Keratinocyte (primary cell): Measurements from ENCODE around the gene ZC3H7A. TPM values are rescaled to one million over a fixed set of nuclear protein-coding genes. Genes with fewer than 3 reads are reported as not detected.

Source experiments
- DNase-seq: peaks from one replicate; pipeline ENCODE4 v3.0.0-alpha.2; 2011; ENCODE audit warnings: low read depth, missing footprints, low spot score
- FAIRE-seq: peaks from 2 replicates; lab custom pipeline; 2011; peaks lifted over from hg19 to GRCh38; lab: Jason Lieb, UNC
- H2AFZ ChIP-seq: 2 replicates; pipeline ENCODE4 v1.6.0; 2012; ENCODE audit warnings: low read length, control low read depth, inconsistent platforms; ENCODE audit not compliant: control insufficient read depth
- H3K27ac ChIP-seq: 2 replicates; pipeline ENCODE4 v1.5.1; 2011; ENCODE audit warnings: low read length; ENCODE audit not compliant: control insufficient read depth, insufficient read depth
- H3K27me3 ChIP-seq: 3 replicates; pipeline ENCODE4 v1.6.0; 2011; ENCODE audit warnings: low read length; ENCODE audit not compliant: control insufficient read depth, insufficient read depth; ENCODE audit errors: extremely low read depth
- H3K36me3 ChIP-seq, 2 experiments: 2 replicates in 1 of 2; 3 replicates in 1 of 2; pipeline ENCODE4 v1.5.1; 2011; ENCODE audit warnings: low read length in 2 of 2, mild to moderate bottlenecking in 1 of 2; ENCODE audit not compliant: control insufficient read depth in 2 of 2, insufficient read depth in 2 of 2; ENCODE audit errors: extremely low read depth in 1 of 2
- H3K4me1 ChIP-seq: 3 replicates; pipeline ENCODE4 v1.5.1; 2011; ENCODE audit warnings: low read length; ENCODE audit not compliant: control insufficient read depth, insufficient read depth; ENCODE audit errors: extremely low read depth
- H3K4me2 ChIP-seq: 3 replicates; pipeline ENCODE4 v1.6.0; 2011; ENCODE audit warnings: low read depth, low read length; ENCODE audit not compliant: control insufficient read depth, insufficient read depth; ENCODE audit errors: extremely low read depth
- H3K4me3 ChIP-seq, 3 experiments: fragments of 200-600 bp in 1 of 3; sonication (generic) in 1 of 3; 2 replicates in 2 of 3; 3 replicates in 1 of 3; pipeline ENCODE4 v1.5.1; 2011 to 2016; ENCODE audit warnings: low read length in 3 of 3, mild to moderate bottlenecking in 3 of 3, control low read depth in 2 of 3, inconsistent platforms in 1 of 3, low read depth in 1 of 3, mixed read lengths in 1 of 3, mixed run types in 1 of 3, moderate library complexity in 1 of 3; ENCODE audit not compliant: control insufficient read depth in 2 of 3, insufficient read depth in 2 of 3; ENCODE audit errors: extremely low read depth in 1 of 3
- H3K79me2 ChIP-seq: 2 replicates; pipeline ENCODE4 v1.6.0; 2012; ENCODE audit warnings: low read length; ENCODE audit not compliant: control insufficient read depth, insufficient read depth
- H3K9ac ChIP-seq: 3 replicates; pipeline ENCODE4 v1.6.0; 2011; ENCODE audit warnings: low read length; ENCODE audit not compliant: control insufficient read depth, insufficient read depth; ENCODE audit errors: extremely low read depth
- H3K9me1 ChIP-seq: 3 replicates; pipeline ENCODE4 v1.6.0; 2011; ENCODE audit warnings: low read length; ENCODE audit not compliant: control insufficient read depth, insufficient read depth; ENCODE audit errors: extremely low read depth
- H3K9me3 ChIP-seq: 2 replicates; pipeline ENCODE4 v1.5.1; 2012; ENCODE audit warnings: low read depth, low read length; ENCODE audit not compliant: control insufficient read depth
- H4K20me1 ChIP-seq: 3 replicates; pipeline ENCODE4 v1.6.0; 2011; ENCODE audit warnings: low read length; ENCODE audit not compliant: control insufficient read depth, insufficient read depth; ENCODE audit errors: extremely low read depth
- dilution Hi-C: fragments of 300-500 bp; cut with MboI; formaldehyde crosslinking; loops from one replicate; pipeline ENCODE4 v1.7.0; 2020; ENCODE audit warnings: low sequenced_read_pairs; ENCODE audit not compliant: extremely low pct_ligation_motif_present
- polyA plus RNA-seq, 5 experiments: library from polyadenylated mRNA; depleted of rRNA in 3 of 5; stranded (reverse) in 3 of 5; stranded (forward) in 1 of 5; unstranded in 1 of 5; fragments of >200 nt; gene quantifications; 1 replicate in 1 of 5; 2 replicates in 3 of 5; 3 replicates in 1 of 5; pipeline versions ENCODE4 v1.2.1 to v1.2.3, GENCODE V29; 2011 to 2012; ENCODE audit warnings: missing spikeins in 2 of 5, low read depth in 1 of 5, low replicate concordance in 1 of 5
- TF ChIP-seq, protein P1 (sequence below), 3 experiments: IDR thresholded peaks in 1 of 3; conservative IDR thresholded peaks in 1 of 3; optimal IDR thresholded peaks in 1 of 3; 2 replicates in 2 of 3; 3 replicates in 1 of 3; pipeline versions ENCODE3 to v1.5.1; 2011; ENCODE audit warnings: low read length in 3 of 3, mild to moderate bottlenecking in 3 of 3, moderate library complexity in 2 of 3, control low read depth in 1 of 3, inconsistent platforms in 1 of 3; ENCODE audit not compliant: insufficient read depth in 2 of 3; ENCODE audit errors: extremely low read depth in 1 of 3

Gene ZC3H7A
- polyA plus RNA-seq, 1 donor (not counting 4 experiments of a cell fraction or from before 2014, with no cell fraction given) = 43.9 TPM

DNA sequence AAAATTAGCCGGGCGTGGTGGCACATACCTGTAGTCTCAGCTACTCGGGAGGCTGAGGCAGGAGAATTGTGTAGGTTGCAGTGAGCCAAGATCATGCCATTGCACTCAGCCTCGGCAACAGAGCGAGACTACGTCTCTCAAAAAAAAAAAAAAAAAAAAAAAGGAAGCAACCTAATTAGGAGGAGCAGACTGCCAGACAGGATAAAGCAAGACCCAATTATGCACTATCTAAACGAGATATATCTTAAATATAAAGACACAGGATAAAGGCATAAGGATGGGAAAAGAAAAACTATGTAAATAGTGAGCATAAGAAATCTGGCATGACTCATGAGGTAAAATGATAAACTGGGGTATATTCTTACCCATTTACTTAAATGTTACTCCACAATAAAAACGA lies 59.3 kb downstream of the ZC3H7A start:
- no peaks in the 10 kb centered on the region for H3K27me3 ChIP-seq
- DNase-seq = no peak
- peaks cover 18 to 26% of the 10 kb centered on the region in 2 experiments for H3K36me3 ChIP-seq
- H3K4me3 ChIP-seq = no peak overlapping the region
- no peaks in the 10 kb centered on the region for H3K9me1 ChIP-seq
- no peak overlapping the region for H3K27ac ChIP-seq
- peaks cover 4% of the 10 kb centered on the region for H4K20me1 ChIP-seq
- H3K4me2 ChIP-seq = no peak overlapping the region
- peaks cover 67% of the 10 kb centered on the region for H3K79me2 ChIP-seq
- no peaks in the 10 kb centered on the region for H3K9me3 ChIP-seq
- TF ChIP-seq, protein P1, sequence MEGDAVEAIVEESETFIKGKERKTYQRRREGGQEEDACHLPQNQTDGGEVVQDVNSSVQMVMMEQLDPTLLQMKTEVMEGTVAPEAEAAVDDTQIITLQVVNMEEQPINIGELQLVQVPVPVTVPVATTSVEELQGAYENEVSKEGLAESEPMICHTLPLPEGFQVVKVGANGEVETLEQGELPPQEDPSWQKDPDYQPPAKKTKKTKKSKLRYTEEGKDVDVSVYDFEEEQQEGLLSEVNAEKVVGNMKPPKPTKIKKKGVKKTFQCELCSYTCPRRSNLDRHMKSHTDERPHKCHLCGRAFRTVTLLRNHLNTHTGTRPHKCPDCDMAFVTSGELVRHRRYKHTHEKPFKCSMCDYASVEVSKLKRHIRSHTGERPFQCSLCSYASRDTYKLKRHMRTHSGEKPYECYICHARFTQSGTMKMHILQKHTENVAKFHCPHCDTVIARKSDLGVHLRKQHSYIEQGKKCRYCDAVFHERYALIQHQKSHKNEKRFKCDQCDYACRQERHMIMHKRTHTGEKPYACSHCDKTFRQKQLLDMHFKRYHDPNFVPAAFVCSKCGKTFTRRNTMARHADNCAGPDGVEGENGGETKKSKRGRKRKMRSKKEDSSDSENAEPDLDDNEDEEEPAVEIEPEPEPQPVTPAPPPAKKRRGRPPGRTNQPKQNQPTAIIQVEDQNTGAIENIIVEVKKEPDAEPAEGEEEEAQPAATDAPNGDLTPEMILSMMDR (optimal IDR thresholded peaks at IDR 0.05 in 1 of 3, IDR thresholded peaks at IDR 0.05 in 1 of 3, conservative IDR thresholded peaks at IDR 0.05 in 1 of 3; ENCODE audit: extremely low read depth in 1 of 3, insufficient read depth in 2 of 3, low read length in 3 of 3) = no peak
- peaks cover 12% of the 10 kb centered on the region for H3K4me1 ChIP-seq
- no peak overlapping the region for H2AFZ ChIP-seq
- no peak for FAIRE-seq
- H3K9ac ChIP-seq = no peak overlapping the region
- dilution Hi-C loops = no loop called here

DNA sequence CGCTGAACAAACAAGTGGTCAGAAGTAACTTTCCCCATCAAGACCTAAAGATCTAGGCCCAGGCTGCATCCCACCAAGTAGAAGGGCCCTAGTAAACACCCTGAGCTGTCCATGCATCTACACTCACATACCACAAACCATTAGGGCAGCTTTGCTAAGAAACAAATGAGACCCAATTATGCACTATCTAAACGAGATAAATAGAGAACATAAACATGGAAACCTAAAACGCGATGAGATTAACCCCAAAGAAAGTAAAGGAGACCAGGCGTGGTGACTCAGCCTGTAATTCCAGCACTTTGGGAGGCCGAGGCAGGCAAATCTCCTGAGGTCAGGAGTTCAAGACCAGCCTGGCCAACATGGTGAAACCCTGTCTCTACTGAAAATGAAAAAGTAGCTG lies 60.2 kb downstream of the ZC3H7A start:
- H4K20me1 ChIP-seq = peaks cover 4% of the 10 kb centered on the region

More for the DNA sequence above, 60.2 kb downstream of the ZC3H7A start:
- TF ChIP-seq, protein P1 (optimal IDR thresholded peaks at IDR 0.05 in 1 of 3, IDR thresholded peaks at IDR 0.05 in 1 of 3, conservative IDR thresholded peaks at IDR 0.05 in 1 of 3; ENCODE audit: extremely low read depth in 1 of 3, insufficient read depth in 2 of 3, low read length in 3 of 3) = no peak
- H3K9me1 ChIP-seq = no peaks in the 10 kb centered on the region
- DNase-seq (no peak), FAIRE-seq (no peak)
- H3K9me3 ChIP-seq = no peaks in the 10 kb centered on the region
- dilution Hi-C loops = no loop called here
- peaks cover 62% of the 10 kb centered on the region for H3K79me2 ChIP-seq
- no peak overlapping the region for H3K27ac ChIP-seq
- no peaks in the 10 kb centered on the region for H3K27me3 ChIP-seq
- no peak overlapping the region for H3K4me3 ChIP-seq
- H3K36me3 ChIP-seq = peaks cover 22 to 26% of the 10 kb centered on the region in 2 experiments
- peaks cover 12% of the 10 kb centered on the region for H3K4me1 ChIP-seq
- no peak overlapping the region for H3K9ac ChIP-seq
- H3K4me2 ChIP-seq = no peak overlapping the region
- H2AFZ ChIP-seq = no peak overlapping the region
